Measurements from ENCODE around the gene CCL26.

GRCh38 chr7:75732016-75732521 is 39.9 kb downstream of the CCL26 start:
- TF ChIP-seq EZH2 (IDR thresholded peaks at IDR 0.05; ENCODE audit: low read length, unreplicated experiment), result no peak
- TF ChIP-seq CTCF (conservative IDR thresholded peaks at IDR 0.05; ENCODE audit: low read depth, low read length), result no peak
